ENCODE measurements around the gene WDR11.
"Not testable (repeated sequence)": the region's sequence is repeated elsewhere in the genome, so short reads cannot be mapped to it uniquely, and the experiment has no call there.

The WDR11 gene

GRCh38 chr10:120894556-120894955, 43.4 kb downstream of the WDR11 start:
- no peaks in the 10 kb centered on the region for H3K27me3 ChIP-seq (ENCODE audit: insufficient read depth, low read length)
- H3K36me3 ChIP-seq (ENCODE audit: insufficient read depth, low read length) = peaks cover 25% of the 10 kb centered on the region
- H3K4me3 ChIP-seq (ENCODE audit: low read length) = no peak overlapping the region
- no peaks in the 10 kb centered on the region for H3K4me1 ChIP-seq (ENCODE audit: insufficient read depth, low read length)
- no peak overlapping the region for H2AFZ ChIP-seq (ENCODE audit: low read depth, low read length)
- peaks cover 2% of the 10 kb centered on the region for H3K9me3 ChIP-seq (ENCODE audit: low read length)

GRCh38 chr10:120897343-120897742, 46.2 kb downstream of the WDR11 start:
- H3K4me1 ChIP-seq (ENCODE audit: insufficient read depth, low read length) = no peaks in the 10 kb centered on the region
- H2AFZ ChIP-seq (ENCODE audit: low read depth, low read length) = no peak overlapping the region
- H3K36me3 ChIP-seq (ENCODE audit: insufficient read depth, low read length) = peaks cover 23% of the 10 kb centered on the region
- H3K9me3 ChIP-seq (ENCODE audit: low read length) = no peaks in the 10 kb centered on the region
- H3K4me3 ChIP-seq (ENCODE audit: low read length) = no peak overlapping the region
- no peaks in the 10 kb centered on the region for H3K27me3 ChIP-seq (ENCODE audit: insufficient read depth, low read length)

- no peaks in the 10 kb centered on the region for H3K4me1 ChIP-seq (ENCODE audit: insufficient read depth, low read length)
- H2AFZ ChIP-seq (ENCODE audit: low read depth, low read length) = no peak overlapping the region
- peaks cover 18% of the 10 kb centered on the region for H3K9me3 ChIP-seq (ENCODE audit: low read length)
- H3K36me3 ChIP-seq (ENCODE audit: insufficient read depth, low read length) = peaks cover 81% of the 10 kb centered on the region
- H3K4me3 ChIP-seq (ENCODE audit: low read length) = no peak overlapping the region
- no peaks in the 10 kb centered on the region for H3K27me3 ChIP-seq (ENCODE audit: insufficient read depth, low read length)
Measured at GRCh38 chr10:120905268-120905667, 54.1 kb downstream of the WDR11 start.

GRCh38 chr10:120917521-120918250, 66.5 kb downstream of the WDR11 start:
- Histone ChIP-seq H3K36me3 (ENCODE audit: insufficient read depth, low read length) (no peaks in the 10 kb centered on the region), H3K27me3 (ENCODE audit: insufficient read depth, low read length) (no peaks in the 10 kb centered on the region), H3K4me3 (ENCODE audit: low read length) (no peak overlapping the region), H3K9me3 (ENCODE audit: low read length) (no peaks in the 10 kb centered on the region), H2AFZ (ENCODE audit: low read depth, low read length) (no peak overlapping the region), H3K4me1 (ENCODE audit: insufficient read depth, low read length) (no peaks in the 10 kb centered on the region)

GRCh38 chr10:120923886-120924285, 72.7 kb downstream of the WDR11 start:
- H3K4me3 ChIP-seq (ENCODE audit: low read length); H3K27me3 ChIP-seq (ENCODE audit: insufficient read depth, low read length); H3K9me3 ChIP-seq (ENCODE audit: low read length); H3K4me1 ChIP-seq (ENCODE audit: insufficient read depth, low read length); H2AFZ ChIP-seq (ENCODE audit: low read depth, low read length); H3K36me3 ChIP-seq (ENCODE audit: insufficient read depth, low read length): not testable (repeated sequence)

- Histone ChIP-seq H3K4me1 (ENCODE audit: insufficient read depth, low read length) (no peaks in the 10 kb centered on the region), H3K36me3 (ENCODE audit: insufficient read depth, low read length) (no peaks in the 10 kb centered on the region), H3K4me3 (ENCODE audit: low read length) (no peak overlapping the region), H3K27me3 (ENCODE audit: insufficient read depth, low read length) (peaks cover 3% of the 10 kb centered on the region), H3K9me3 (ENCODE audit: low read length) (no peaks in the 10 kb centered on the region), H2AFZ (ENCODE audit: low read depth, low read length) (no peak overlapping the region)
Measured at GRCh38 chr10:120926611-120927010, 75.4 kb downstream of the WDR11 start.

- no peaks in the 10 kb centered on the region for H3K36me3 ChIP-seq (ENCODE audit: insufficient read depth, low read length)
- H3K4me1 ChIP-seq (ENCODE audit: insufficient read depth, low read length) = no peaks in the 10 kb centered on the region
- no peak overlapping the region for H2AFZ ChIP-seq (ENCODE audit: low read depth, low read length)
- no peak overlapping the region for H3K4me3 ChIP-seq (ENCODE audit: low read length)
- no peaks in the 10 kb centered on the region for H3K9me3 ChIP-seq (ENCODE audit: low read length)
- H3K27me3 ChIP-seq (ENCODE audit: insufficient read depth, low read length) = peaks cover 3% of the 10 kb centered on the region
Measured at GRCh38 chr10:120927352-120927751, 76.2 kb downstream of the WDR11 start.

- H3K27me3 ChIP-seq (ENCODE audit: insufficient read depth, low read length) = peaks cover 3% of the 10 kb centered on the region
- H3K4me3 ChIP-seq (ENCODE audit: low read length) = no peak overlapping the region
- no peaks in the 10 kb centered on the region for H3K4me1 ChIP-seq (ENCODE audit: insufficient read depth, low read length)
- H3K36me3 ChIP-seq (ENCODE audit: insufficient read depth, low read length) = no peaks in the 10 kb centered on the region
- H2AFZ ChIP-seq (ENCODE audit: low read depth, low read length) = no peak overlapping the region
- H3K9me3 ChIP-seq (ENCODE audit: low read length) = no peaks in the 10 kb centered on the region
Measured at GRCh38 chr10:120929166-120929565, 78.0 kb downstream of the WDR11 start.

- Histone ChIP-seq H3K9me3 (ENCODE audit: low read length) (no peaks in the 10 kb centered on the region), H3K27me3 (ENCODE audit: insufficient read depth, low read length) (no peaks in the 10 kb centered on the region), H2AFZ (ENCODE audit: low read depth, low read length) (no peak overlapping the region), H3K4me1 (ENCODE audit: insufficient read depth, low read length) (no peaks in the 10 kb centered on the region), H3K4me3 (ENCODE audit: low read length) (no peak overlapping the region), H3K36me3 (ENCODE audit: insufficient read depth, low read length) (no peaks in the 10 kb centered on the region)
Measured at GRCh38 chr10:120931423-120931822, 80.3 kb downstream of the WDR11 start.

GRCh38 chr10:120931999-120932398, 80.8 kb downstream of the WDR11 start:
- Histone ChIP-seq H3K9me3 (ENCODE audit: low read length) (no peaks in the 10 kb centered on the region), H3K27me3 (ENCODE audit: insufficient read depth, low read length) (no peaks in the 10 kb centered on the region), H3K4me3 (ENCODE audit: low read length) (no peak overlapping the region), H3K36me3 (ENCODE audit: insufficient read depth, low read length) (no peaks in the 10 kb centered on the region), H3K4me1 (ENCODE audit: insufficient read depth, low read length) (no peaks in the 10 kb centered on the region), H2AFZ (ENCODE audit: low read depth, low read length) (no peak overlapping the region)

GRCh38 chr10:120938822-120939221, 87.7 kb downstream of the WDR11 start:
- no peak overlapping the region for H3K4me3 ChIP-seq (ENCODE audit: low read length)
- H3K9me3 ChIP-seq (ENCODE audit: low read length) = no peaks in the 10 kb centered on the region
- no peak overlapping the region for H2AFZ ChIP-seq (ENCODE audit: low read depth, low read length)
- no peaks in the 10 kb centered on the region for H3K36me3 ChIP-seq (ENCODE audit: insufficient read depth, low read length)
- H3K4me1 ChIP-seq (ENCODE audit: insufficient read depth, low read length) = no peaks in the 10 kb centered on the region
- H3K27me3 ChIP-seq (ENCODE audit: insufficient read depth, low read length) = peaks cover 3% of the 10 kb centered on the region

- Histone ChIP-seq H3K9me3 (ENCODE audit: low read length) (no peaks in the 10 kb centered on the region), H3K4me1 (ENCODE audit: insufficient read depth, low read length) (no peaks in the 10 kb centered on the region), H2AFZ (ENCODE audit: low read depth, low read length) (no peak overlapping the region), H3K36me3 (ENCODE audit: insufficient read depth, low read length) (no peaks in the 10 kb centered on the region), H3K4me3 (ENCODE audit: low read length) (no peak overlapping the region), H3K27me3 (ENCODE audit: insufficient read depth, low read length) (peaks cover 3% of the 10 kb centered on the region)
Measured at GRCh38 chr10:120940299-120940900, 89.2 kb downstream of the WDR11 start.

- H3K36me3 ChIP-seq (ENCODE audit: insufficient read depth, low read length) = no peaks in the 10 kb centered on the region
- H2AFZ ChIP-seq (ENCODE audit: low read depth, low read length) = no peak overlapping the region
- peaks cover 3% of the 10 kb centered on the region for H3K27me3 ChIP-seq (ENCODE audit: insufficient read depth, low read length)
- no peaks in the 10 kb centered on the region for H3K4me1 ChIP-seq (ENCODE audit: insufficient read depth, low read length)
- H3K4me3 ChIP-seq (ENCODE audit: low read length) = no peak overlapping the region
- H3K9me3 ChIP-seq (ENCODE audit: low read length) = no peaks in the 10 kb centered on the region
Measured at GRCh38 chr10:120941501-120941900, 90.3 kb downstream of the WDR11 start.

All from neuron (in vitro differentiated cells).